ENCODE measurements around the gene TBC1D22A. TPM values are rescaled to one million over a fixed set of nuclear protein-coding genes. Genes with fewer than 3 reads are reported as not detected.
"Not testable (repeated sequence)": the region's sequence is repeated elsewhere in the genome, so short reads cannot be mapped to it uniquely, and the experiment has no call there.

Gene TBC1D22A
- polyA plus RNA-seq (ENCODE audit: insufficient read length in 3 of 3) = 10 to 100 TPM; 15.4 to 16.5 (median 15.9) TPM

- peak in 2 of 3 donors; percentile 82 to 88 for DNase-seq (ENCODE audit: low read depth in 3 of 3, low spot score in 2 of 3)
Measured at GRCh38 chr22:46762238-46763050, at the start of gene TBC1D22A. TBC1D22A (plus strand) TSS chr22:46762650; CDS start chr22:46762787, 137 bp downstream.

- DNase-seq (ENCODE audit: low read depth in 3 of 3, low spot score in 2 of 3) = no peak
Measured at GRCh38 chr22:46714550-46714949, 47.9 kb upstream of the TBC1D22A start.

GRCh38 chr22:46719921-46720320, 42.5 kb upstream of the TBC1D22A start:
- no peak for DNase-seq (ENCODE audit: low read depth in 3 of 3, low spot score in 2 of 3)

GRCh38 chr22:46721501-46722085, 40.9 kb upstream of the TBC1D22A start:
- no peak for DNase-seq (ENCODE audit: low read depth in 3 of 3, low spot score in 2 of 3)

- DNase-seq (ENCODE audit: low read depth in 3 of 3, low spot score in 2 of 3) = no peak
Measured at GRCh38 chr22:46723882-46724281, 38.6 kb upstream of the TBC1D22A start.

GRCh38 chr22:46725096-46725495, 37.4 kb upstream of the TBC1D22A start:
- no peak for DNase-seq (ENCODE audit: low read depth in 3 of 3, low spot score in 2 of 3)

GRCh38 chr22:46726066-46726985, 36.1 kb upstream of the TBC1D22A start:
- no peak for DNase-seq (ENCODE audit: low read depth in 3 of 3, low spot score in 2 of 3)

- no peak for DNase-seq (ENCODE audit: low read depth in 3 of 3, low spot score in 2 of 3)
Measured at GRCh38 chr22:46726986-46727317, 35.5 kb upstream of the TBC1D22A start.

GRCh38 chr22:46727813-46728364, 34.6 kb upstream of the TBC1D22A start:
- no peak for DNase-seq (ENCODE audit: low read depth in 3 of 3, low spot score in 2 of 3)

GRCh38 chr22:46728470-46728869, 34.0 kb upstream of the TBC1D22A start:
- no peak for DNase-seq (ENCODE audit: low read depth in 3 of 3, low spot score in 2 of 3)

- DNase-seq (ENCODE audit: low read depth in 3 of 3, low spot score in 2 of 3) = no peak
Measured at GRCh38 chr22:46730568-46731245, 31.7 kb upstream of the TBC1D22A start.

GRCh38 chr22:46731246-46732040, 31.0 kb upstream of the TBC1D22A start:
- no peak for DNase-seq (ENCODE audit: low read depth in 3 of 3, low spot score in 2 of 3)

GRCh38 chr22:46732041-46732379, 30.4 kb upstream of the TBC1D22A start:
- no peak for DNase-seq (ENCODE audit: low read depth in 3 of 3, low spot score in 2 of 3)

GRCh38 chr22:46732513-46732912, 29.9 kb upstream of the TBC1D22A start:
- no peak for DNase-seq (ENCODE audit: low read depth in 3 of 3, low spot score in 2 of 3)

- not testable (repeated sequence) for DNase-seq (ENCODE audit: low read depth in 3 of 3, low spot score in 2 of 3)
Measured at GRCh38 chr22:46734213-46734722, 28.2 kb upstream of the TBC1D22A start.

- no peak for DNase-seq (ENCODE audit: low read depth in 3 of 3, low spot score in 2 of 3)
Measured at GRCh38 chr22:46734830-46735453, 27.5 kb upstream of the TBC1D22A start.

- DNase-seq (ENCODE audit: low read depth in 3 of 3, low spot score in 2 of 3) = no peak
Measured at GRCh38 chr22:46735747-46736608, 26.5 kb upstream of the TBC1D22A start.

- DNase-seq (ENCODE audit: low read depth in 3 of 3, low spot score in 2 of 3) = no peak
Measured at GRCh38 chr22:46736705-46737104, 25.7 kb upstream of the TBC1D22A start.

All from right renal cortex interstitium (tissue), 3 donors.